Activated CD4-positive, alpha-beta T cell treated with anti-CD3 and anti-CD28 coated beads, Interleukin-2, amount 50 U/mL, for 16 hours (primary cell): ENCODE data around the gene ADNP2.
"Not testable (repeated sequence)": the region's sequence is repeated elsewhere in the genome, so short reads cannot be mapped to it uniquely, and the experiment has no call there.

Experiments
- DNase-seq: peaks from one replicate; pipeline ENCODE4 v3.0.0-alpha.2; 2020

The ADNP2 gene

GRCh38 chr18:80147418-80148325 lies 38.6 kb downstream of the ADNP2 start:
- peak; percentile 83 for DNase-seq

GRCh38 chr18:80148326-80149199 lies 39.5 kb downstream of the ADNP2 start:
- DNase-seq: no peak

GRCh38 chr18:80149667-80150066 lies 40.6 kb downstream of the ADNP2 start:
- DNase-seq: no peak

GRCh38 chr18:80154293-80154692 lies 45.2 kb downstream of the ADNP2 start:
- peak; percentile 62 for DNase-seq

GRCh38 chr18:80157708-80158343 lies 48.8 kb downstream of the ADNP2 start:
- DNase-seq: peak; percentile 73

GRCh38 chr18:80158365-80158764 lies 49.3 kb downstream of the ADNP2 start:
- DNase-seq: no peak

GRCh38 chr18:80159713-80160636 lies 50.9 kb downstream of the ADNP2 start:
- DNase-seq: peak; percentile 12

GRCh38 chr18:80161781-80162417 lies 52.8 kb downstream of the ADNP2 start:
- DNase-seq: no peak

- DNase-seq: no peak
Observed at GRCh38 chr18:80163183-80163582, 54.1 kb downstream of the ADNP2 start.

- not testable (repeated sequence) for DNase-seq
Observed at GRCh38 chr18:80164727-80165355, 55.8 kb downstream of the ADNP2 start.

- no peak for DNase-seq
Observed at GRCh38 chr18:80166240-80166639, 57.2 kb downstream of the ADNP2 start.

GRCh38 chr18:80166725-80167124 lies 57.7 kb downstream of the ADNP2 start:
- DNase-seq: no peak

- DNase-seq: no peak
Observed at GRCh38 chr18:80167331-80167730, 58.3 kb downstream of the ADNP2 start.

- DNase-seq: no peak
Observed at GRCh38 chr18:80167931-80168330, 58.9 kb downstream of the ADNP2 start.

- DNase-seq: no peak
Observed at GRCh38 chr18:80168346-80168745, 59.3 kb downstream of the ADNP2 start.

GRCh38 chr18:80168982-80169381 lies 59.9 kb downstream of the ADNP2 start:
- DNase-seq: no peak

- no peak for DNase-seq
Observed at GRCh38 chr18:80169607-80170006, 60.5 kb downstream of the ADNP2 start.

GRCh38 chr18:80170395-80171053 lies 61.5 kb downstream of the ADNP2 start:
- DNase-seq: no peak

GRCh38 chr18:80171054-80171872 lies 62.2 kb downstream of the ADNP2 start:
- DNase-seq: peak; percentile 44

GRCh38 chr18:80172056-80172455 lies 63.0 kb downstream of the ADNP2 start:
- no peak for DNase-seq
